GF-D8 (cell line): ENCODE measurements around the gene GPR141.
A peak's percentile ranks its signal among the peaks of the same experiment; 100 is the strongest.

ENCODE experiments used
- DNase-seq: peaks from one replicate; lab custom pipeline; 2025; lab: John Stamatoyannopoulos, UW

GPR141 gene

DNA sequence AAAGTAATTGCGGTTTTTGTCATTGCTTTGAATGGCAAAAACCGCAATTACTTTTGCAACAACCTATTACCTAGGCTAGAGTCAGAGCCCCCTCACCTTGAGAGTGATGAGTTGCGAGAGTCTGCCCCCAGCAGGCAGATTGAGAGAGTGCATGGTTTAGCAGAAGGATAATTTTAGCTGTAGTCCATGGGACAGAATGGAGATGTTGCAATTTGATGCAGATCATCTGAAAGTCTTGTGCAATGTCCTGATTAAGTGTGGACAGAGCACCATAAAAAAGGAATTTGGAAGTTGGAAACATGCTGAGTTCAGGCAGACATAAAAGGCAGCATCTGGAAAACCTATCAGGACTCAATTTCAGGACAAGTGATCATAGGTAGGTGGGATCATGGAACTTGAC is 48.7 kb downstream of the GPR141 start:
- peak; percentile 85 for DNase-seq

DNA sequence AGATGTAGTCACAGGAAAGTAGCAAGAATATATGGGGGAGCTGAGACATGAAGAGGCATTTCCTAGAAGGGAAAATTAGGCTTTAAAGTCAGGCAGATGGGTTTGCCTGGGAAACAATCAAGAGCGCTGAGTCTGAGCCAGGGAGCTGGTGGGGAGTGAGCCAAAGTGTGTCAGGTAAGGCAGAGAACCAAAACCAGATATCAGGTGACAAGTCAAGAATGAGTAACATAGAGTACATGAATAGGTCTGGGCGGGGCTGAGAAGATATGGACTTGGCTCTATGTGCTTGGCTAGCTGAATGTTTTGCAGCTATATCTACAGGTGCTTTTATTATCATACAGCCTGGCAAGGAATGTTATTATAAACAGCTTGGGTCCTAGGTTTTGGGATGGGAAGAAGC is 49.3 kb downstream of the GPR141 start:
- DNase-seq, result no peak

DNA sequence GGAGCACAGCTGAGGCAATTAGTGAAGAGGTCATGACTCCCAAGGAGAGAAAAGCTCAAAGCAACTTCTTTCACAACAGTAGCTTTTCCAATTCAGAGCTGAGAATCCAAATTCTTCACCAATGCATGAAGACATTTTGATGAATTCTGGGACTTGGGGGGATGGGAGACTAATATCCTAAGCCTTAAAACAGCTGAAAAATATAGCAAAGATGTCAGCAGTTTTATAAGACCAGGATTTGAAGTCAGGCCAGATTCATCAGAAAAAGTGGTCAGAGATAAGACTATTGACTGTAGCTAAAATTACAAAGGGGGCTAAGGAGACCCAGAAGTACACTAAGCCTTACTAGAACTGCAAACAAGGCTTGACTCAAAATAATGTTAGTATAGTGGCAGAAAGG is 51.6 kb downstream of the GPR141 start:
- DNase-seq, result no peak

DNA sequence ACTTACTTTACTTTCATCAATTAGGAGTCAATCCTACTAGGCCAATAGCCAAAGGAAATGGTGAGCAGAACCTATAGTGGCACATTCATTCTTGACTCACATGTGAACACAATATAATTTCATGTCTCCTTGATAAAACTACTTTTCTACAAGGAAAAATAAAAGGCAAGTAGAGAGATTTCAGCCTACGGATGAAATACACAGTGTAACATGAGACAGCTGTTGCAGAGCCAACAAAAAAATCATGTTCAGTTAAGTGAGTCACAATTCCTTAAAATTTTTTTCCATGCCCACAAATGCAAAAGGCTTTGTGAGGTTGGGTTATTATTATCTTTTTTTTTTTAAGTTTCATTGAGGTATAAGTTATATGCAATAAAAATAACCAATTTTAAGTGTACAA is 54.8 kb downstream of the GPR141 start:
- no peak for DNase-seq

DNA sequence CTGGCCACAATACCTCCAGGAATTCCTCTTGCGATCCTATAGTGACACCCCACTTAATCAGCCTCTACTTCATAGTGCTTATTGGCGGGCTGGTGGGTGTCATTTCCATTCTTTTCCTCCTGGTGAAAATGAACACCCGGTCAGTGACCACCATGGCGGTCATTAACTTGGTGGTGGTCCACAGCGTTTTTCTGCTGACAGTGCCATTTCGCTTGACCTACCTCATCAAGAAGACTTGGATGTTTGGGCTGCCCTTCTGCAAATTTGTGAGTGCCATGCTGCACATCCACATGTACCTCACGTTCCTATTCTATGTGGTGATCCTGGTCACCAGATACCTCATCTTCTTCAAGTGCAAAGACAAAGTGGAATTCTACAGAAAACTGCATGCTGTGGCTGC is 56.8 kb downstream of the GPR141 start:
- DNase-seq, result no peak

DNA sequence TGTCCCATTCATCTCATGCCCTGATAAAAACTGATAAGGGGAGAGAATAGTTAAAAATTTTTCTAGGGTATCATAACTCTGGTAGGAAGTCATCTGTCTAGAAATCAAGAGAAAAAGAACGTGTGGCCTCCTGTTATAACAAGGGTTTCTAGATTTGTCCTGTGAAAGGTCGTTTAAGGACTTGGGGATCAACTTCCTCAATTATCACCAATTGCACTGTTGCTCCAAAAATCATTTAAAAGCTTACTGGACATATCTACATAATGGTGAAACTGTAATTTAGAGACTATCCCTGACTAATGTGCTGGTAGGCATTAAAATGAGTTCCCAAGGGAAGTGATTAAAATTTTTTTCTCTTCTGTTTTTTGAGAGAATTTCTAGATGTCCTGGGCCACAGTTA is 58.2 kb downstream of the GPR141 start:
- DNase-seq, result peak; percentile 24

DNA sequence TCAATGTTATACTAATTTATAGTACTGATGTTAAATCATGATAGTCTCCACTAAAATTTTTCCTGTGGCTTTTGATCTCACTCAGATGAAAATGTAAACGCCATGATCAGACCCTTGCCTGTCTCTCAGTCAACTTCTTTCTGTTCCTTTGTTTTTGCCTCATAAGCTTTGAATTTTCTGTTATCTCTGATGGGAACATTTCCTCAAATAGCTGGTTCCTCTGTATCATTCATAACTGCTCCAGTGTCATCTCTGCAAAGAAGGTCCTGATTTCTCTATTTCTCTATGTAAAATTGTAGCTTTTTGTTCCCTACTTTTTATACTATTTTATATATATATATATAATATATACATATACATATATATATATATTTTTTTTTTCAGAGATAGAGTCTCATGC is 67.5 kb downstream of the GPR141 start:
- DNase-seq, result no peak

DNA sequence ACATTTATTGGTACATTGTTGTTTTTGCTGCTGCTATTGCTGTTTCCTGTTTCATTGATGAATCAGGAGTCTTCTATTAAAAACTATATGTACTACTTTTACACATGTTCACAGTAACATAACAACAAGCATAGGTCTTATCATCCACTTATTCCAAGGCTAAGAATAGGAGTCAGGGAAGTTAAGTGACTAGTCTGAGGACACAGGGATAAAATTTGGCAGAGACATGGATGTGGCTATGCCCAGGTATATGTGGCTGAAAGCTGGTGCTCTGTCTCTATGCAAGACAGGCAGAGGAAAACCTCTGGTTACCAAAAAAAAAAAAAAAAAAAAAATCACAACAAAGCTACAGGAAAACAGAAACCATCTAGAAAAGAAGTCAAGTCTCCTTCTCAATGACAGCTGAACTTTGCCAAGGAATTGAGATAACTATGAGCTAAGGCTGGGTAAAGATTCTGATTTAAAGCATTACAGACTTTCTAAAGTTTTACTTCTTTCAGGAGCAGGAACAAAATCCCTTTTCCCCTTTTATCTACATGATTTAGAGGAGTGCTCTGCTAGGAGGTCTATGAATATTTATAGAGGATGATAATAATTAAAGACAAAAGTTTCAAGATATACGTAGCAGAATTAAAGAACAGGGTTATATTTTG is 70.0 kb downstream of the GPR141 start:
- no peak for DNase-seq

DNA sequence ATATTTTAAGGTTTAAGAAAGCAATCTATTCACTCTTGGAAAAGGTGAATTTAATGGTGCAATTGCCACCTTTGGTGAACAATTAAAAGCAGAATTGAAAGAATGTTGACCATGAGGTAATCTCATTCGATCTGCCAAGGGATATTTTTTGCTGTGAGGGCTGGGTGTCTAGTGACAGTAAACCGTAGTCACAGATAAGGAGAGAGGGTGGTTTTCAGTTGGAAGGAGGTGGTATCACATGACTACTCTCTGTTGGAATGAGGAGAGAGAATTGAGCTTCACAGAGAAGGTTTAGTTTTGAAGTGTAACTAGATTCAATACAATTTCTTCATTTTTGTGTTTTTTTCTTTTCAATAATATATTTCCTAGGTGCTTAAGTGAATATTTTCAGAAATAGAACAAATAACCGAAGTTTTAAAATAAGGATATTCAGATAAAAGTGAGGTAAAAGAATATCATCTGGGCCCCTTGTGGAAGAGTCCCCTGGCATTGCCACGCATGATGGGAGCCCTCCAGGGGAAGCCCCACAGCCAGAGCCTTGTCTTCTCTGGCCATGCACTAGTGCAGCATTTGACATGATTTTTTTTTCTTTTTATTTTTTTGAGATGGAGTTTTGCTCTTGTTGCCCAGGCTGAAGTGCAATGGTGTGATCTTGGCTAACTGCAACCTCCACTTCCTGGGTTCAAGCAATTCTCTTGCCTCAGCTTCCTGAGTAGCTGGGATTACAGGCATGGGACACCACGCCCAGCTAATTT is 73.4 kb downstream of the GPR141 start:
- no peak for DNase-seq

DNA sequence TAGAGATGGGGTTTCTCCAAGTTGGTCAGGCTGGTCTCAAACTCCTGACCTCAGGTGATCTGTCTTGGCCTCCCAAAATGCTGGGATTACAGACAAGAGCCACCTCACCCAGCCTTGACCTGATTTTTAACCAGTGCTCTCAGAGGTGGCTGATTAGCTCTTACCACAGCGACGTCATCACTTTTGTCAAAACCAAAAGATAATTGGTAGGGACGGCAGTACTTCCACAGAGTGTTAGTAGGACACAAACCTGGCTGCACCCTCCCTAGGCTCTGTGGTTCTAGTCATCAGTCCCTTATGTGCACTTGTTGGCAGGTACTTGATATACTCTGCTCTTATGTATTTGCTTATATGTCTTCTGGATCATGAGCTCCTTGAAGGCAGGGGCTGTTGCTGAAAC is 74.0 kb downstream of the GPR141 start:
- no peak for DNase-seq

DNA sequence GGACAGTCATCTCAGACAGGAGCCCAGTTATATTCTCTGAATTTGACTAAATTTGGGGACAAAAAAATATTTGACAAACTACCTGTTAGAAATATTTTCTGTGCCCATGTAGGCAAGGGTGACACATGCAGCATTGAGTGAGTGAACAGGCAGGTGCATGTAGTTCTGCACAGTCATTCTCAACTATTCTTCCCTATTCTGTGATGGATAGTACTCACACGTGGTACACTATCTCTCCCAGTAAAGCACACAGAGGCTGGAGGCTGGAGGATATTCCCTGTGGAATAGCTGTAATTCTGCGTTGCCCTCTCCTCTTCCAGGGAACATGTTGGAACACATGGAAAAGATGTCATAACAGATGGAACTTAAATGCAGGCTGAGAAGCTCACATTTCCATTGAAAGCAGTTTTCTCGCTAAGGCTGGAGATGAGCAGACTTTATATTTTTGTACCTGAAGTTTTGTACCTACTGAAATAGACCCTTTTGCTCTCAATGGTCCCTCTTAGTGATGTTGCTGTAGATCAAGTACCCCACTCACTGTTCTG is 75.0 kb downstream of the GPR141 start:
- DNase-seq, result no peak

DNA sequence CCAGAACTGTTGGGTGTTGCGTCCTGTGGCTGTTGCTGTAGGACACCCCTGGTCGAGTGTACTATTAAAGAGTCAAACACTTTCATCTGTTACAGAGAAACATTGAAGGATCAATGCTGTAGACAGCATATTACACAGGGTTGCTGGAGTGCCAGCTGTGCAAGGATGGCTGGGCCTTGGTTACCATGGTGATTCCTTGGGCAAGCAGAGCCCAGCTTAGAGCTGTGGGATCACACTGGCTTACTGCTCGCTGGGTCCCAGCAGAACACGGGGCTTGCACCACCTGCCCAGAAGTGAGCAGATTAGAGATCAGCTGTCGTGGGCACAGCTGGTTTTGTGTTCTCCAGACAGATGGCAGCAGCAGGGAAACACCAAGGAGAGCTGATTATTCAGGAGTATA is 76.0 kb downstream of the GPR141 start:
- no peak for DNase-seq

DNA sequence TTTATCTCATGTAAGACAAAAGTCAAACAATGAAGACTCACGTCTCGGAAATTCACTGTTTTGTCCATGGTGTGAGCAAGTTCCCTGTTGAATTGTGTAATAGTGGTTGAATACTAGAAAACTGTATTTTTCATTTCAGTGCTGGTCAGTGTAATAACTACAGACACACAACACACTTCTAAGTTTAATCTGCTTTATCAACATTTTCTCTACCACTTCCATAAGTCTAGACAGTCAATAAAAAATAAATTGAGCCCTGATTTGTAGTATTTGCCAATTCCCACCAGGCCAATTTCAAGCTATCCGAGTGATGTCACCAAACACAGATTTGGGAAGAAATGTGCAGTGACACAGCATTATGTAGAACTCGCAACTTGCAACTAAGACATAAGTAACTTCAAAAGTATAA is 81.9 kb downstream of the GPR141 start:
- DNase-seq, result no peak

DNA sequence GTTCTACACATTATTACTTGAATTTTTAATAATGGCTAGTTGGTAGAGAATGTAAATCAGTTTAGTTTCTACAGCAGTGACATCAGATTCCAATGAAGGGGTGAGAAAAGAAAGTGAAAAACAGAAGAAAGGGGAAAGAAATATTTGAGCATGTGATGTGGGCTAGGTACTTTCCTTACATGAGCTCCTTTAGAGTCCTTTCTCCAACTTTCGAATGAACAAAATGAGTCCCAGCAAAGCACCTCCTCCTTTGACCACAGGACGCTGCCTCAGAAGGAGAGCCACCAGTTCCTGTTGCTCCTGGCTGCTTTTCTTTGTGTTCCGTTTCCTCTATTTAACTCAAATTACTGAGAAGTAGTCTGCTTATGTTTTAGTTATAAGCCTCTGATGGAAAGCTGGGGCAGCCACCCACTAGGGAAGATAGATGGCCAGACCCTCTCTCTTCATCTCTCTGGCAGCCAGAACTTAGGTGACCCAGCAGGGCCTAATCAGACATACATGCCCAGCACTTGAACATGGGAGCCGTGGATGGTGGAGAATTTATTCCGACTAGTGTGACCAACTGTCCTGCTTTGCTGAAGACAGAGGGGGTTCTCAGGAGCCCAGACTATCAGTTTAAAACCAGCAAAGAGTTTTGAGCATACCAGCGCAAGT is 82.4 kb downstream of the GPR141 start:
- peak; percentile 45 for DNase-seq

DNA sequence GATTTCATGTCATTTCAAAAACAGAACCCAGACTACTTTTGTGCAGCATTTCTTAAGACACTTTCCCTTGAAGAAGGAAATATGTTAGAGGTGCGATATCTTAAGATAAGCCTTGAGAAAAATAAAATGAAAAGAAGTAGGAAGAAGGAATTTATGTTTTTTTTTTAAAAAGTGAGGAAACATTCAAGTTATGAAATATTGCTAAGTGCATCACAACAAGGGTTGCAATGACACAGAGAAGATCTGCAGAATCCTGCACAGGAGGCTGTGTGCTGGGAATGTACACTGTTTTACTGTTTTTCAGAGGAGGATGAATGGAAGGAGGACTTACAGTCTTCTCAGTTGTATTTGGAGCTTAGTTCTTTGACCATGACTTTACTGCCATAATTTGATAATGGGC is 85.0 kb downstream of the GPR141 start:
- no peak for DNase-seq

DNA sequence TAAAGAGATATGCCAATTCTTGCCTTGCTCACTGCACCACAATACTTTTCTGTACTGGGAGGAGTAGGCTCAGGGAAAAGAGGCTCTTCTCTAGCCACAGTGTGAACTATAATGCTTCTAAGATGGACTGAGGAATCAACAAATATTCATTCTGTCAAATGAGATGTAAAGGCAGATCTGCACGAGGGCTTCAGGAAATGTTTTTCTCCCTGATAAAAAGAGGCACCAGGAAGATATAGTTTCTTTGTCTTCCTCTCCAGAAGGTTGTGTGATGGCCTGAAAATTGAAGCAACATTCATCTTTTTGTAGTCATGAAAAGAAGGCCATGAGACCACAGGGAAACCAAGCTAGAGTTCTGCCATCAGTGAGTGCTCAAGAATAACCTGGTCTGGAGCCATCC is 85.7 kb downstream of the GPR141 start:
- no peak for DNase-seq

DNA sequence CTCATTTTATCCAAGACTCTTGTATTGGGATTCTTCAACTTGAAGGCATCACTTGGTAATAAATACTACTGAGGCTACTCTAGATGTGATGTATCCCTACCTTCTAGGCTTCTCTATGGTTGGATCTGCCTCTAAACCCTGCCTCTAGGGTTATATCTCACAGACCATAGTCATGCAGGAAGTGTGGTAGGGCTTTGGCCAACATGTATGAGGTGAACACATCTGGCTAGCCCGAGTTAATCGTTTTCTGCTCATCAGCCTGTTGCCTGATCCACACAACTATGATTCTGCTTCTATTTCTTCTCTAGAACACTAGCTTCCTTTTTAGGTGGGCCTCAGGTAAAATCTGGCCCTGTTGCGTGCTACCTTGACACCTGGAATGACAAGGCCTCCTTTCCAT is 86.2 kb downstream of the GPR141 start:
- no peak for DNase-seq

DNA sequence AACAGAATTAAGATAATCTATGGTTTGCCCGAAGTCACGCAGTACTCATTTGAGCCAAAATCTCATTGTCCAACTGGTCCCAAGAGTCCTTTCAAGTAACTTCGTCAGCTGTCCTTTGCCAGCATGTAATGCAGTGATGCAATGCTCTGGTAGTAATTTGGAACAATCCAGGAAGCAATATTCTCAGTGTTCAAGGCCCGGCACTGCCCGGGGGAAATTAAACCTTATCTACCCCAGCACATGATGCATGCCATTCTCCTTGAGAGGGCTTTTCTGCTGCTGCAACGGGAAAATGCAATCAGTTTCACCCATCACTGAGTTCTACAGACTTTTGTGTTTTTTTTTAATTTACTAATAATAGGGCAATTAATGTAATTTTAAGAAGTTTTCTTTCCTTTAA is 87.3 kb downstream of the GPR141 start:
- DNase-seq, result no peak

DNA sequence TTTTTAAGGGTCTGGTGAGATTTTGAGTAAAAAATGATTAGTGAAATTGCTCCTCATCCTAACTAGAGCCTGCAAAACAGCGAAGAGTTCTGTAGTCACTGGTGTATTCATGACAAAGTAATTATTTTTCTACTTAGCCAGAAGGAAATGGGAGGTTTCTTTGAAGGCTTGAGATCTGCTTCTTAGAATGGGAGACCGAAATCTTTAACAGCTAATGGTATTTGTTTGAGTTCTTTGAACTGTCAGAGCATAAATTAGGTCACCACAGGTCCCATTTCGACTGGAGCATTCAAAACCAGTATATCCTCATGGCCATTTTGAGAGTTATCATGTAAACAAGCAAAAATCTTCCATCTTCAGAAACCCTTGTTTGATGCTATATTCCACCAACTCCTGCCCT is 87.8 kb downstream of the GPR141 start:
- no peak for DNase-seq

DNA sequence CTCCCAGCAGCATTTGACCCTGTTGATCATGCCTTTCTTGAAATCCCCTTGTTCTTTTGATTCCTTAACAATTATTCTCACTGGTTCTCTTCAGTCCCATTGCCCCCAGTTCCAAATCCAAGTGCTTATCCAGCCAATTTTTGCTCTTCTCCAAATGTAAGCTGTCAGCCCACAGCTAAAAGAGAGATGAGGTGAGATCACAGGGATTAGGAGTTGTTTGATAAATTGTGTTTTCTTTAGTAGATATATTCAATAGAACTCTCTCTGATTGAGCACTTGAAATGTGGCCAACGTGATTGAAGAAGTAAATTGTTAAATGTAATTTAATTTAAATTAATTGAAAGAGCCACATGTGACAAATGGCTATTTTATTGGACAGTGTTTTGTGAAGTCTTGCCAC is 88.2 kb downstream of the GPR141 start:
- DNase-seq, result no peak

DNA sequence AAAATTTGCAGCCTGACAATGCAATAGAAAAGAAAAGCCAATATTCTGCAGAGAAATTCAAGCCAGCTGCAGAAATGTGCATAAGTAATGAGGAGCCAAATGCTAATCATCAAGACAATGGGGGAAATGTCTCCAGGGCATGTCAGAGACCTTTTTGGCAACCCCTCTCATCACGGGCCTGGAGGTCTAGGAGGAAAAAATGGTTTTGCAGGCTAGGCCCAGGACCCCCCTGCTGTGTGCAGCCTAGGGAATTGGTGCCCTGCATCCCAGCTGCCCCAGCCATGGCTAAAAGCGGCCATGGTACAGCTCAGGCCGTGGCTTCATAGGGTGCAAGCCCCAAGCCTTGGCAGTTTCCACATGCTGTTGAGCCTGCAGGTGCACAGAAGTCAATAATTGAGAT is 92.4 kb downstream of the GPR141 start:
- no peak for DNase-seq

DNA sequence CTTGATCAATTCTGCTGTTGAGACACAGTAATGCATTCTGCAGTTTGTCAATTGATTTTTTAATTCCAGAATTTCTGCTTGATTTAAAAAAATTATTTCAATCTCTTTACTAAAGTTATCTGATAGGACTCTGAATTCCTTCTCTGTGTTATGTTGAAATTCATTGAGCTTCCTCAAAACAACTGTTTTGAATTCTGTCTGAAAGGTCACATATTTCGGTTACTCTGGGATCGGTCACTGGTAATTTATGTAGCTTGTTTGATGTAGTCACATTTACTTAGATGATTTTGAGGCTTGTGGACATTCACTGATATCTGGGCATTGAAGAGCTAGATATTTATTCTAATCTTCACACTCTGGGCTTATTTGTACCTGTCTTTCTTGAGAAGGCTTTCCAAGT is 97.6 kb downstream of the GPR141 start:
- DNase-seq, result no peak

DNA sequence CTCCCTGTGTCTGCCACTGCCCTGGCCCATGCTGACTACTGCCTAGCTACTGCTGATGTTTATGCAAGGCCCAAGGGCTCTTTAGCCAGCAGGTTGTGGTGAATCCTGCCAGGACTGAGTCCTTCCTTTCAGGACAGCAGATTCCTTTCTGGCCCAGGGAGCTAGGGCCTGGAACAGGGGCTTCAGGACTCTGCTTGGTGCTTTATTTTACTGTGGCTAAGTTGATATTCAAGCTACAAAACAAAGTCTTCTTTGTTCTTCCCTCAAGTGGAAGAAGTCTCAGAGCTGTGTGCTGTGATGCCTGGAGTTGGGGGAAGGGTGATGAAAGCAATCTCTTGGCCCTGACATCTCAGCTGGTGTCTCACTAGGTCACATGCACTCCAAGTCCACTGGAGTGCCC is 98.6 kb downstream of the GPR141 start:
- no peak for DNase-seq
